ENCODE measurements around the gene SHMT2.

- TF ChIP-seq CTCF (IDR thresholded peaks at IDR 0.05) (no peak), POLR2AphosphoS5 (IDR thresholded peaks at IDR 0.05; ENCODE audit: low read depth, low read length) (no peak), REST (IDR thresholded peaks at IDR 0.05; ENCODE audit: insufficient read depth in 1 of 2, low read depth in 2 of 2, low read length in 1 of 2) (no peak), TCF7L2 (IDR thresholded peaks at IDR 0.05; ENCODE audit: low read depth, low read length) (no peak)
These were observed 18.4 kb upstream of the SHMT2 start for GRCh38 chr12:57210926-57211692.

All from Panc1 (cell line).